H9 (cell line): ENCODE measurements around the gene UQCRC2. TPM values are rescaled to one million over a fixed set of nuclear protein-coding genes. Genes with fewer than 3 reads are reported as not detected.

Source experiments
- DNase-seq: peaks from one replicate; pipeline ENCODE4 v3.0.0-alpha.2; 2017
- H2AFZ ChIP-seq: one replicate; pipeline ENCODE4 v1.6.1; 2013; ENCODE audit warnings: mild to moderate bottlenecking, low read length, control low read depth, moderate library complexity
- H2AK5ac ChIP-seq: 2 replicates; pipeline ENCODE4 v1.6.1; 2013; ENCODE audit warnings: low read length, control low read depth, mixed read lengths; ENCODE audit not compliant: insufficient read length
- H2BK120ac ChIP-seq: one replicate; pipeline ENCODE4 v1.6.1; 2013; ENCODE audit warnings: low read depth, mild to moderate bottlenecking, low read length, control low read depth, inconsistent platforms; ENCODE audit not compliant: poor library complexity, severe bottlenecking
- H2BK12ac ChIP-seq: 2 replicates; pipeline ENCODE4 v1.6.1; 2013; ENCODE audit warnings: low read length, control low read depth, mixed read lengths, low read depth; ENCODE audit not compliant: insufficient read length
- H2BK15ac ChIP-seq: 2 replicates; pipeline ENCODE4 v1.6.1; 2013; ENCODE audit warnings: low read depth, low read length, control low read depth
- H2BK20ac ChIP-seq: one replicate; pipeline ENCODE4 v1.6.1; 2013; ENCODE audit warnings: low read depth, mild to moderate bottlenecking, low read length, control low read depth, inconsistent platforms; ENCODE audit not compliant: poor library complexity, severe bottlenecking
- H2BK5ac ChIP-seq: 2 replicates; pipeline ENCODE4 v1.6.1; 2013; ENCODE audit warnings: low read length, control low read depth, mixed read lengths; ENCODE audit not compliant: insufficient read length
- H3K14ac ChIP-seq: 2 replicates; pipeline ENCODE4 v1.6.1; 2013; ENCODE audit warnings: low read length, control low read depth; ENCODE audit not compliant: insufficient read depth
- H3K18ac ChIP-seq: 2 replicates; pipeline ENCODE4 v1.6.1; 2013; ENCODE audit warnings: low read depth, mild to moderate bottlenecking, mixed read lengths, low read length, control low read depth; ENCODE audit not compliant: insufficient read length
- H3K23ac ChIP-seq: 2 replicates; pipeline ENCODE4 v1.6.1; 2013; ENCODE audit warnings: low read length, control low read depth, mixed read lengths, low read depth; ENCODE audit not compliant: insufficient read length
- H3K23me2 ChIP-seq: 2 replicates; pipeline ENCODE4 v1.6.1; 2013; ENCODE audit warnings: low read depth, mild to moderate bottlenecking, mixed read lengths, low read length, control low read depth; ENCODE audit not compliant: insufficient read length, poor library complexity, severe bottlenecking
- H3K27ac ChIP-seq: 2 replicates; pipeline ENCODE4 v1.5.1; 2013; ENCODE audit warnings: low read length, control low read depth, mixed read lengths, low read depth; ENCODE audit not compliant: insufficient read length
- H3K27me3 ChIP-seq: 2 replicates; pipeline ENCODE4 v1.6.1; 2013; ENCODE audit warnings: low read length, control low read depth, inconsistent platforms; ENCODE audit not compliant: insufficient read depth
- H3K4ac ChIP-seq: 2 replicates; pipeline ENCODE4 v1.6.1; 2013; ENCODE audit warnings: low read depth, mild to moderate bottlenecking, control low read depth, inconsistent platforms, low read length, moderate library complexity
- H3K4me1 ChIP-seq: 2 replicates; pipeline ENCODE4 v1.6.1; 2013; ENCODE audit warnings: low read length, control low read depth, inconsistent platforms; ENCODE audit not compliant: insufficient read depth
- H3K4me2 ChIP-seq: 2 replicates; pipeline ENCODE4 v1.6.1; 2013; ENCODE audit warnings: low read length, control low read depth, mixed read lengths; ENCODE audit not compliant: insufficient read length, insufficient read depth
- H3K56ac ChIP-seq: 2 replicates; pipeline ENCODE4 v1.6.1; 2013; ENCODE audit warnings: low read depth, mild to moderate bottlenecking, mixed read lengths, low read length, control low read depth; ENCODE audit not compliant: insufficient read length
- H3K79me1 ChIP-seq: 2 replicates; pipeline ENCODE4 v1.6.1; 2013; ENCODE audit warnings: low read depth, mild to moderate bottlenecking, moderate library complexity, low read length, control low read depth, inconsistent platforms; ENCODE audit not compliant: insufficient read depth, poor library complexity, severe bottlenecking
- H3K79me2 ChIP-seq: 2 replicates; pipeline ENCODE4 v1.6.1; 2013; ENCODE audit warnings: low read length, control low read depth, inconsistent platforms; ENCODE audit not compliant: insufficient read depth
- H3K9ac ChIP-seq: 2 replicates; pipeline ENCODE4 v1.6.1; 2013; ENCODE audit warnings: low read length, control low read depth, mixed read lengths; ENCODE audit not compliant: insufficient read length; ENCODE audit errors: extremely low read depth
- H3K9me3 ChIP-seq: one replicate; pipeline ENCODE4 v1.6.1; 2013; ENCODE audit warnings: low read depth, low read length, inconsistent platforms; ENCODE audit not compliant: control insufficient read depth
- H3T11ph ChIP-seq: one replicate; pipeline ENCODE4 v1.6.1; 2013; ENCODE audit warnings: mild to moderate bottlenecking, low read length, control low read depth, inconsistent platforms
- H4K20me1 ChIP-seq: one replicate; pipeline ENCODE4 v1.6.1; 2013; ENCODE audit not compliant: control insufficient read depth, insufficient read length, insufficient read depth
- H4K5ac ChIP-seq: 2 replicates; pipeline ENCODE4 v1.6.1; 2013; ENCODE audit warnings: low read depth, mild to moderate bottlenecking, mixed read lengths, low read length, control low read depth; ENCODE audit not compliant: insufficient read length
- H4K8ac ChIP-seq: replicated peaks from 2 replicates; pipeline ENCODE4 v1.6.1; 2013; ENCODE audit warnings: low read length, control low read depth, mixed read lengths, low read depth; ENCODE audit not compliant: insufficient read length
- H4K91ac ChIP-seq: 2 replicates; pipeline ENCODE4 v1.6.1; 2013; ENCODE audit warnings: low read depth, mild to moderate bottlenecking, moderate library complexity, mixed read lengths, low read length, control low read depth; ENCODE audit not compliant: insufficient read length
- H3K27ac Mint-ChIP-seq, 3 experiments: 2 replicates in 2 of 3; 3 replicates in 1 of 3; pipeline ENCODE4 v1.8.0; 2020 to 2021; ENCODE audit warnings: mixed read lengths in 3 of 3, mild to moderate bottlenecking in 1 of 3, moderate library complexity in 1 of 3
- H3K27me3 Mint-ChIP-seq: 2 replicates; pipeline ENCODE4 v1.8.0; 2021; ENCODE audit warnings: low read depth, mild to moderate bottlenecking, moderate library complexity, mixed read lengths
- H3K36me3 Mint-ChIP-seq, 3 experiments: 2 replicates in 2 of 3; 3 replicates in 1 of 3; pipeline ENCODE4 v1.8.0; 2020 to 2021; ENCODE audit warnings: low read depth in 3 of 3, mixed read lengths in 3 of 3; ENCODE audit not compliant: insufficient read depth in 1 of 3
- H3K4me1 Mint-ChIP-seq, 2 experiments: 2 replicates each; pipeline ENCODE4 v1.8.0; 2020; ENCODE audit warnings: mixed read lengths in 2 of 2
- H3K4me3 Mint-ChIP-seq, 2 experiments: 2 replicates in 1 of 2; 3 replicates in 1 of 2; pipeline ENCODE4 v1.8.0; 2020 to 2021; ENCODE audit warnings: mild to moderate bottlenecking in 2 of 2, mixed read lengths in 2 of 2, moderate library complexity in 1 of 2
- H3K9me3 Mint-ChIP-seq, 2 experiments: 2 replicates in 1 of 2; 3 replicates in 1 of 2; pipeline ENCODE4 v1.8.0; 2020; ENCODE audit warnings: mild to moderate bottlenecking in 2 of 2, mixed read lengths in 2 of 2, moderate library complexity in 1 of 2
- CTCF ChIP-seq: fragments of 200-600 bp; sonication (generic); conservative IDR thresholded peaks from 3 replicates; pipeline ENCODE4 v1.8.0; 2021; ENCODE audit warnings: antibody characterized with exemption, mild to moderate bottlenecking
- WGBS: extraction: QIAGEN DNeasy Blood & Tissue Kit; methylation state at CpG from one replicate; pipeline ENCODE4 v1.1.7; 2013; ENCODE audit warnings: missing lambda C conversion rate, low lambda C conversion rate, mixed read lengths; ENCODE audit not compliant: insufficient read length; ENCODE audit errors: extremely low coverage; 5-methylcytosine and 5-hydroxymethylcytosine counted together
- total RNA-seq: library from RNA; stranded (reverse); gene quantifications from 2 replicates; pipeline ENCODE4 v1.2.1, GENCODE V29; 2021

Gene UQCRC2
- total RNA-seq, 1 experiment from 2014 or later: 228 TPM

DNA sequence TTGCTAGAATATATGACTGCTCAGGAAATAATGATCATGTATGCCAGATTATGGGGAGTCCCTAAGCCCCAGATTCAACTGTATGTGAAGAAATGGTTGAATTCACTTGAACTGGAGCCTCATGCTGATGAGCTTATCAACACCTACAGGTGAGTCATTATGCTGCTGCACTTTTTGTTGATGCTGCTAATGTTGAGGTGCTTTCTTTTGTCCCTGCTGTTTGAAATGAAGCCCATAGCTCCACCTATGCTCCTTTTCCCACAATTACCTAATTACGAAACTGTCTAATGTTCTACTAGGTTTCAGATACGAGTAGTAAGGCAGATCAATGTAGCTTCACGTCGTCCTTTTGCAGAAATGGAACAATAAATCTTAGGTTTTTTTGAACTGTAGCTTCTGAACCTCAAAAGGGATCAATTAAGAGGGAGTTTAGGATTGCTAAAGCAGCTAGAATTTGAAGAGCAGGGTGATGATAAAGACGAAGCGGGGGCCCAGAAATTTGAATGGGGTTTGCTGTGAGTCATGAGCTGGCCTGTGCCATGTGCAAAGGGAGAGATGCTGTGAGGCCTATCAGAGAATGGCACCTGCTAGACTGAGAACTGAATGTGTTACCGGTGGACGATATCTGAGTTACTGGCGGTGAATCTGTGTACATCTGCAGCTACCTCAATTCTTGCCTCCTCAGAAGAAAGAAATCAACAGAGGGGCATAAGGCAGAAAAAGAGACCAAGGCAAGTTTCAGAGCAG lies 6.1 kb upstream of the UQCRC2 start:
- DNase-seq: no peak
- Mint-ChIP-seq H3K4me1 (peaks cover 4 to 7% of the 10 kb centered on the region in 2 experiments), H3K36me3 (no peaks in the 10 kb centered on the region), H3K9me3 (no peaks in the 10 kb centered on the region), H3K27me3 (peaks cover 21% of the 10 kb centered on the region), H3K4me3 (no peak overlapping the region), H3K27ac (no peak overlapping the region)
- H4K8ac ChIP-seq: no peak overlapping the region
- no peaks in the 10 kb centered on the region for H3K4me1 ChIP-seq
- H3K27me3 ChIP-seq: no peaks in the 10 kb centered on the region
- no peaks in the 10 kb centered on the region for H3K79me1 ChIP-seq
- no peak overlapping the region for H3K18ac ChIP-seq
- 0 out of 2 replicates have a peak, but pooled peaks cover 2% of the 10 kb centered on the region for H3K79me2 ChIP-seq
- H3K4ac ChIP-seq: no peak overlapping the region
- no peak overlapping the region for H2BK20ac ChIP-seq
- no peak overlapping the region for H3K23ac ChIP-seq
- no peak overlapping the region for H3K9ac ChIP-seq
- H2BK5ac ChIP-seq: no peak overlapping the region
- H4K91ac ChIP-seq: no peak overlapping the region
- TF ChIP-seq CTCF: no peak
- H4K5ac ChIP-seq: no peak overlapping the region
- no peaks in the 10 kb centered on the region for H4K20me1 ChIP-seq
- WGBS: no CpG with 5 or more reads among the region's 9 CpGs
- no peak overlapping the region for H3K4me2 ChIP-seq
- H2AFZ ChIP-seq: no peak overlapping the region
- no peaks in the 10 kb centered on the region for H3K9me3 ChIP-seq
- no peak overlapping the region for H2BK15ac ChIP-seq
- no peak overlapping the region for H3K14ac ChIP-seq
- no peak overlapping the region for H3T11ph ChIP-seq
- H2BK12ac ChIP-seq: no peak overlapping the region
- H2AK5ac ChIP-seq: no peak overlapping the region
- H3K23me2 ChIP-seq: peaks cover under 1% of the 10 kb centered on the region
- H3K56ac ChIP-seq: no peak overlapping the region
- H2BK120ac ChIP-seq: no peak overlapping the region
- no peak overlapping the region for H3K27ac ChIP-seq
